ENCODE results near the gene MAPK12. TPM values are rescaled to one million over a fixed set of nuclear protein-coding genes. Genes with fewer than 3 reads are reported as not detected.

Gene MAPK12
- total and polyA plus RNA-seq, 7 donors: 57.4 to 178 (median 131) TPM

DNA sequence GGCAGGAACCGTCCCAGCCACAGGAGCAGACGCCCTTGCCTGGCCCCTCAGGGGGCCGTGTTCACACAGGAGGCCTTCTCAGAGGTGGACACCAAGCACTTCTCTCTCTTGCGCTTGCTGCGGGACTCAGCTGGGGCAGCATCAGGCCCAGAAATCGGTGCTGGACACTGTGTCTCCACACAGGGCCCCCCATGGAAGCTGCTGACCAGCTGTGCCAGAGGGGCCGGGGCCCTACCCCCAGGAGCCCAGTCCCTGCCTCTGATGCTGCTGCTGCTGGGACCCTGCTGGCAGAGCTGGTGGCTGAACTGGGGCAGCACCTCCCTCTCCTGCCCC, 42.0 kb upstream of the MAPK12 start:
- Histone ChIP-seq H3K27me3 (ENCODE audit: insufficient read depth in 3 of 3, low read length in 2 of 3) (peaks cover 0 to 9% (median 0%) of the 10 kb centered on the region in 3 donors), H3K9me3 (no peaks in the 10 kb centered on the region), H3K4me1 (peaks cover 46% of the 10 kb centered on the region), H3K36me3 (ENCODE audit: insufficient read depth in 1 of 2, low read depth in 1 of 2) (no peaks in the 10 kb centered on the region), H3K27ac (peak overlapping the region; percentile 83), H3K4me3 (peak overlapping the region; percentile 48)
- no peak for DNase-seq
- 58 to 81% (median 66%) methylated on average over 7 of the region's 7 CpGs for WGBS, 3 donors
- intact Hi-C loops (cut with DNase I): loop anchor here in 1 of 2 donors (2.0 kb wide), 1 partner anchor 53 kb away; the partner anchor contains the start of gene HDAC10
- no peak for TF ChIP-seq CTCF (IDR thresholded peaks at IDR 0.05)
- no peak for ATAC-seq

DNA sequence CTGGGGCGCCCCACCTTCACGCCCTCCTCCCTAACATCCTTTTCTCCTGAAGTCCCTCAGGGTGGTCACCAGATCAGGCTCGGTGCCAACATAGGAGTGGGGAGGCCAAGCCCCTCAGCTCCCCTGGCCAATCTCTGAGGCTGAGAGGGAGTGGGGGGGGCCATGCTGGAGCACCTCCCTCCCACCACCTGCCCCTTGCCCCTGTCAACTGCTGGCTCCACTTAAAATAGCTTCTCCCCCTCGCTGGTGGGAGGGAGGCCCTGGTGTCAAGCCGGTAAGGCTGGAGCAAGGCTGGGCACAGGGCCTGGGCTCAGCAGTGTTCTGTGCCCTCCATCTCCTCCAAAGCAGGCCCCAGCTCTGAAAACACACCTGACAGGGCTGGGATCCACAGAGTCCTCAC, 41.1 kb upstream of the MAPK12 start:
- TF ChIP-seq CTCF (IDR thresholded peaks at IDR 0.05): no peak
- H3K27ac ChIP-seq: no peak overlapping the region
- no peak for ATAC-seq
- no peaks in the 10 kb centered on the region for H3K36me3 ChIP-seq (ENCODE audit: insufficient read depth in 1 of 2, low read depth in 1 of 2)
- H3K4me3 ChIP-seq: no peak overlapping the region
- H3K27me3 ChIP-seq (ENCODE audit: insufficient read depth in 3 of 3, low read length in 2 of 3): peaks cover 0 to 11% (median 0%) of the 10 kb centered on the region in 3 donors
- intact Hi-C loops (cut with DNase I): loop anchor here in 1 of 2 donors (2.0 kb wide), 1 partner anchor 52 kb away; the partner anchor contains the start of gene HDAC10
- no peak for DNase-seq
- peaks cover 46% of the 10 kb centered on the region for H3K4me1 ChIP-seq
- H3K9me3 ChIP-seq: no peaks in the 10 kb centered on the region
- WGBS, 3 donors: 54 to 70% (median 54%) methylated on average over 4 to 5 of the region's 5 CpGs

DNA sequence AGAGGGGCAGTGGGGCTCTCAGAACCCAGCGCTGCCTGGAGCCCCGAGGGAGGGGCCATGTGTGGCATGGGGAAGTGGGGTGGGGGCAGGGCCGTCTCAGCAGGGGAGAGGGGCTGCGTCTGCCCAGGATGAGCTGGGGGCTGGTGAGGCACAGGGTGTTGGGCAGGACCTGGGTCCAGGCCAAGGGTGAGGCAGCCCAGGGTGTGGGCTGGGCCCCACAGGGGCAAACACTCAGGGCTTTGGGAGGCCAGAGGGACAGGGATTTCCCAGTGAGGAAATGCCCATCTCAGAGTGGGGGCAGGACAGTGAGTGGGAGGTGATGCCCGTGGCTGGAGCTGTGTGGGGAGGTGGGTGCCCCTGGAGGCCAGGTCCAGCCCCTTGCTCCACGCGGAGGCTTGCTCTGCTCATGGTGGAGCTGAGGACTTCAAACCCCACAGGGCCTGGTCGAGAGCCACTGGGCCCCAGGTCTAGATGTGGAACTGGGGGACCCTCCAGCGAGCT, 40.6 kb upstream of the MAPK12 start:
- no peak overlapping the region for H3K4me3 ChIP-seq
- DNase-seq: peak in 1 of 2 donors; percentile 46

GRCh38 chr22:50301581-50301991, 40.1 kb upstream of the MAPK12 start:
- no peak for DNase-seq
- Histone ChIP-seq H3K27ac (no peak overlapping the region), H3K27me3 (ENCODE audit: insufficient read depth in 3 of 3, low read length in 2 of 3) (peaks cover 0 to 6% (median 0%) of the 10 kb centered on the region in 3 donors), H3K9me3 (no peaks in the 10 kb centered on the region), H3K4me3 (no peak overlapping the region), H3K36me3 (ENCODE audit: insufficient read depth in 1 of 2, low read depth in 1 of 2) (no peaks in the 10 kb centered on the region), H3K4me1 (peaks cover 46% of the 10 kb centered on the region)
- no peak for TF ChIP-seq CTCF (IDR thresholded peaks at IDR 0.05)
- no peak for ATAC-seq
- intact Hi-C loops (cut with DNase I): no loop called here
- 70 to 72% (median 72%) methylated on average over 14 to 17 of the region's 17 CpGs for WGBS, 3 donors

More for the DNA sequence above, 40.6 kb upstream of the MAPK12 start:
- no peak for ATAC-seq
- intact Hi-C loops (cut with DNase I): loop anchor here in 1 of 2 donors (2.0 kb wide), 1 partner anchor 51 kb away; the partner anchor contains the start of gene HDAC10
- Histone ChIP-seq H3K4me1 (peaks cover 46% of the 10 kb centered on the region), H3K36me3 (ENCODE audit: insufficient read depth in 1 of 2, low read depth in 1 of 2) (no peaks in the 10 kb centered on the region), H3K9me3 (no peaks in the 10 kb centered on the region), H3K27ac (no peak overlapping the region), H3K27me3 (ENCODE audit: insufficient read depth in 3 of 3, low read length in 2 of 3) (peaks cover 0 to 10% (median 0%) of the 10 kb centered on the region in 3 donors)
- TF ChIP-seq CTCF (IDR thresholded peaks at IDR 0.05): no peak
- WGBS, 3 donors: 59 to 72% (median 66%) methylated on average over 9 of the region's 9 CpGs

Data from psoas muscle (tissue), 8 donors.